Kidney (tissue), 14 donors: ENCODE results near the gene CREB3L4. TPM values are rescaled to one million over a fixed set of nuclear protein-coding genes. Genes with fewer than 3 reads are reported as not detected.

ENCODE experiments used
- DNase-seq, 5 donors: peaks; one replicate each; pipeline ENCODE4 v3.0.0-alpha.2; 2013 to 2020
- FAIRE-seq: peaks from 2 replicates; lab custom pipeline; 2012; peaks lifted over from hg19 to GRCh38; lab: Jason Lieb, UNC
- H3K27ac ChIP-seq, 2 donors: one replicate each; pipeline ENCODE4 v1.7.0; 2013; ENCODE audit warnings: low read depth in 2 of 2, low read length in 2 of 2, inconsistent platforms in 1 of 2
- H3K27me3 ChIP-seq: one replicate; pipeline ENCODE4 v1.7.1; 2013; ENCODE audit warnings: low read length, inconsistent platforms; ENCODE audit not compliant: control insufficient read depth, insufficient read depth
- H3K36me3 ChIP-seq, 3 donors: one replicate each; pipeline versions ENCODE4 v1.7.0 to v1.7.1; 2013; ENCODE audit warnings: low read length in 3 of 3, control low read depth in 1 of 3, inconsistent platforms in 1 of 3; ENCODE audit not compliant: insufficient read depth in 3 of 3, control insufficient read depth in 2 of 3
- H3K4me1 ChIP-seq, 3 donors: one replicate each; pipeline versions ENCODE4 v1.7.0 to v1.7.1; 2013; ENCODE audit warnings: low read length in 3 of 3, inconsistent platforms in 1 of 3, low read depth in 1 of 3; ENCODE audit not compliant: control insufficient read depth in 2 of 3, insufficient read depth in 2 of 3
- H3K4me3 ChIP-seq, 3 donors: one replicate each; pipeline versions ENCODE4 v1.7.0 to v1.8.1; 2013; ENCODE audit warnings: low read length in 3 of 3, control low read depth in 1 of 3, inconsistent platforms in 1 of 3
- H3K9ac ChIP-seq, 3 donors: one replicate each; pipeline versions ENCODE4 v1.7.0 to v1.7.1; 2013; ENCODE audit warnings: low read length in 3 of 3, control low read depth in 1 of 3, inconsistent platforms in 1 of 3
- H3K9me3 ChIP-seq, 3 donors: one replicate each; pipeline versions ENCODE4 v1.7.0 to v1.7.1; 2013; ENCODE audit warnings: low read length in 3 of 3, control low read depth in 1 of 3, inconsistent platforms in 1 of 3; ENCODE audit not compliant: control insufficient read depth in 2 of 3, insufficient read depth in 1 of 3
- intact Hi-C: fragments of 100-400 bp; cut with DNase I; formaldehyde crosslinking; loops from one replicate; pipeline ENCODE4 v1.11.1; 2022
- polyA plus RNA-seq: library from polyadenylated mRNA; stranded (reverse); fragments of 350-450 nt; fragmentation: Illumina TruSeq; extraction: RNeasy Lipid Tissue Mini Kit (QIAGEN cat#74804); gene quantifications from one replicate; pipeline ENCODE4 v1.2.3, GENCODE V29; 2014; ENCODE audit warnings: low read depth, low replicate concordance; ENCODE audit not compliant: insufficient read depth
- total RNA-seq: library from RNA; stranded (reverse); fragmentation: NEBNext Ultra II Directional; extraction: Animal tissue kit (Norgen Biotek cat#: 25700); gene quantifications from one replicate; pipeline ENCODE4 v1.2.1, GENCODE V29; 2021
- TF ChIP-seq, protein P1 (sequence below): IDR thresholded peaks from 3 replicates; pipeline ENCODE4 v1.5.1; 2012; ENCODE audit warnings: mild to moderate bottlenecking, moderate library complexity, borderline replicate concordance; ENCODE audit not compliant: insufficient read depth; ENCODE audit errors: extremely low read depth
- donor health status: control.
- donor health status: control.
- donor health status: control.
- donor health status: control.
- donor health status: control.
- donor health status: DM: yes; HTN: yes; CAD: no.
- donor health status: Normal renal cell carcinoma (clear cell type).

CREB3L4 gene
- total and polyA plus RNA-seq, 2 donors from 2014 or later = 9.3 to 10.9 TPM

DNA sequence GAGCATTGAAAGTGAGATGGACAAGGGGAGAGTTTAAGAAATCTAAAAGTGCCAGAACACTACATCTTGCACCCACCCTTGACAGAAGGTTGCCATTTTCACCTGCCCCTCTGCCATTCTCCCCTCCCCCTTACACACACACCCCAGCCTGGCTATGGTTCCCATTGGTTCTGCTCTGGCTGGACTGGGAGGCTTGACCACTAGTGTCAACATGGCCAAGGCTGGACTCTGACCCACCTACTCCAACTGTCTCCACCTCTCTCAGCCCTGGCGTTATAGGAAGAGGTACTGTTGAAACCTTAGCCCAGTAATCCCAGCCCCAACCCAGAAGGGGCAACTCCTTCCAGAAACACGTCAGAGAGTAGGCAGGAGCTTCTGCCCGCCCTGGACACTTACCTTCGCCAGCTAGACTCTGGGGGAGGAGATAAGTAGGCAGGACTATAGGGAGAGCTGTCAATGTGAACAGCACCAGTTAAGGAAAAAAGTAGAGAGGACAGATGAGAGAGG is 13.8 kb upstream of the CREB3L4 start:
- Histone ChIP-seq H3K4me1 (peaks cover 0 to 18% (median 14%) of the 10 kb centered on the region in 3 donors), H3K27ac (no peak overlapping the region), H3K4me3 (no peak overlapping the region), H3K36me3 (peaks cover 0 to 38% (median 22%) of the 10 kb centered on the region in 3 donors), H3K9ac (no peak overlapping the region), H3K9me3 (no peaks in the 10 kb centered on the region), H3K27me3 (no peaks in the 10 kb centered on the region)
- TF ChIP-seq, protein P1, sequence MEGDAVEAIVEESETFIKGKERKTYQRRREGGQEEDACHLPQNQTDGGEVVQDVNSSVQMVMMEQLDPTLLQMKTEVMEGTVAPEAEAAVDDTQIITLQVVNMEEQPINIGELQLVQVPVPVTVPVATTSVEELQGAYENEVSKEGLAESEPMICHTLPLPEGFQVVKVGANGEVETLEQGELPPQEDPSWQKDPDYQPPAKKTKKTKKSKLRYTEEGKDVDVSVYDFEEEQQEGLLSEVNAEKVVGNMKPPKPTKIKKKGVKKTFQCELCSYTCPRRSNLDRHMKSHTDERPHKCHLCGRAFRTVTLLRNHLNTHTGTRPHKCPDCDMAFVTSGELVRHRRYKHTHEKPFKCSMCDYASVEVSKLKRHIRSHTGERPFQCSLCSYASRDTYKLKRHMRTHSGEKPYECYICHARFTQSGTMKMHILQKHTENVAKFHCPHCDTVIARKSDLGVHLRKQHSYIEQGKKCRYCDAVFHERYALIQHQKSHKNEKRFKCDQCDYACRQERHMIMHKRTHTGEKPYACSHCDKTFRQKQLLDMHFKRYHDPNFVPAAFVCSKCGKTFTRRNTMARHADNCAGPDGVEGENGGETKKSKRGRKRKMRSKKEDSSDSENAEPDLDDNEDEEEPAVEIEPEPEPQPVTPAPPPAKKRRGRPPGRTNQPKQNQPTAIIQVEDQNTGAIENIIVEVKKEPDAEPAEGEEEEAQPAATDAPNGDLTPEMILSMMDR = no peak
- FAIRE-seq = no peak
- peak in 1 of 5 donors; percentile 14 for DNase-seq
- intact Hi-C loops = no loop called here

DNA sequence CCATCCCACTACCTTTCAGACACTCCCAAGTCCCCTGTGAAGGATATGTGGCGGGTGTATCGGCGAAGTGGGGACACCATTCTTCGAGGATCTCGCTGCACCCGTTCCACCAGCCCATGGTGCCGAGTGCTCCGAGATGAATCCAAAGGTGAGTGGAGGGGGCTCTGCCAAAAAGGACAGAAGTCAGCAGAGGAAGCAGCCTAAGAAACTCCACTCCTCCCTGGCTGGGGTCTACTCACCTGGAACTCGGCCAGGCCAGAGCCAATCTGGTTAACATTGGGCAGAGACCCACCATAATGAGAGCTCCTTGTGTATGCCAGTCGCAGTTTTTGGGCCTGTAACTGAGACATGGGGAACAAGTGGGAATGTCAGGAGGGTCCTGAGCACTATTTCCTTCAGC is 12.9 kb upstream of the CREB3L4 start:
- no peak overlapping the region for H3K27ac ChIP-seq
- FAIRE-seq (no peak), DNase-seq (peak in 1 of 5 donors; percentile 56)
- no peaks in the 10 kb centered on the region for H3K9me3 ChIP-seq
- peaks cover 0 to 33% (median 22%) of the 10 kb centered on the region in 3 donors for H3K36me3 ChIP-seq
- H3K27me3 ChIP-seq = no peaks in the 10 kb centered on the region
- no peak overlapping the region for H3K9ac ChIP-seq
- H3K4me1 ChIP-seq = peaks cover 0 to 20% (median 14%) of the 10 kb centered on the region in 3 donors
- H3K4me3 ChIP-seq = no peak overlapping the region
- TF ChIP-seq, protein P1 = no peak
- intact Hi-C loops = no loop called here

- intact Hi-C loops = no loop called here
- Histone ChIP-seq H3K9me3 (no peaks in the 10 kb centered on the region), H3K9ac (peak overlapping the region; percentile 56 to 99 (median 88)), H3K27ac (no peak overlapping the region), H3K36me3 (peaks cover 0 to 22% (median 14%) of the 10 kb centered on the region in 3 donors), H3K4me3 (peak overlapping the region; percentile 69 to 94 (median 85)), H3K4me1 (peaks cover 0 to 29% (median 18%) of the 10 kb centered on the region in 3 donors), H3K27me3 (no peaks in the 10 kb centered on the region)
- peak in 1 of 5 donors; percentile 13 for DNase-seq
- TF ChIP-seq, protein P1 = no peak
- no peak for FAIRE-seq
Observed at GRCh38 chr1:153956997-153957715, 10.5 kb upstream of the CREB3L4 start.
